GM12872 (cell line): Measurements from ENCODE around the gene LRRC31.

ENCODE experiments used
- TF ChIP-seq, protein P1 (sequence below): IDR thresholded peaks from 3 replicates; pipeline ENCODE4 v1.5.1; 2011; ENCODE audit warnings: low read depth, mild to moderate bottlenecking, low read length, moderate library complexity; ENCODE audit not compliant: insufficient read depth

The LRRC31 gene

GRCh38 chr3:169879845-169880575 is 10.3 kb upstream of the LRRC31 start:
- TF ChIP-seq, protein P1, sequence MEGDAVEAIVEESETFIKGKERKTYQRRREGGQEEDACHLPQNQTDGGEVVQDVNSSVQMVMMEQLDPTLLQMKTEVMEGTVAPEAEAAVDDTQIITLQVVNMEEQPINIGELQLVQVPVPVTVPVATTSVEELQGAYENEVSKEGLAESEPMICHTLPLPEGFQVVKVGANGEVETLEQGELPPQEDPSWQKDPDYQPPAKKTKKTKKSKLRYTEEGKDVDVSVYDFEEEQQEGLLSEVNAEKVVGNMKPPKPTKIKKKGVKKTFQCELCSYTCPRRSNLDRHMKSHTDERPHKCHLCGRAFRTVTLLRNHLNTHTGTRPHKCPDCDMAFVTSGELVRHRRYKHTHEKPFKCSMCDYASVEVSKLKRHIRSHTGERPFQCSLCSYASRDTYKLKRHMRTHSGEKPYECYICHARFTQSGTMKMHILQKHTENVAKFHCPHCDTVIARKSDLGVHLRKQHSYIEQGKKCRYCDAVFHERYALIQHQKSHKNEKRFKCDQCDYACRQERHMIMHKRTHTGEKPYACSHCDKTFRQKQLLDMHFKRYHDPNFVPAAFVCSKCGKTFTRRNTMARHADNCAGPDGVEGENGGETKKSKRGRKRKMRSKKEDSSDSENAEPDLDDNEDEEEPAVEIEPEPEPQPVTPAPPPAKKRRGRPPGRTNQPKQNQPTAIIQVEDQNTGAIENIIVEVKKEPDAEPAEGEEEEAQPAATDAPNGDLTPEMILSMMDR, result no peak

GRCh38 chr3:169879013-169879557 is 9.3 kb upstream of the LRRC31 start:
- TF ChIP-seq, protein P1, result no peak

DNA sequence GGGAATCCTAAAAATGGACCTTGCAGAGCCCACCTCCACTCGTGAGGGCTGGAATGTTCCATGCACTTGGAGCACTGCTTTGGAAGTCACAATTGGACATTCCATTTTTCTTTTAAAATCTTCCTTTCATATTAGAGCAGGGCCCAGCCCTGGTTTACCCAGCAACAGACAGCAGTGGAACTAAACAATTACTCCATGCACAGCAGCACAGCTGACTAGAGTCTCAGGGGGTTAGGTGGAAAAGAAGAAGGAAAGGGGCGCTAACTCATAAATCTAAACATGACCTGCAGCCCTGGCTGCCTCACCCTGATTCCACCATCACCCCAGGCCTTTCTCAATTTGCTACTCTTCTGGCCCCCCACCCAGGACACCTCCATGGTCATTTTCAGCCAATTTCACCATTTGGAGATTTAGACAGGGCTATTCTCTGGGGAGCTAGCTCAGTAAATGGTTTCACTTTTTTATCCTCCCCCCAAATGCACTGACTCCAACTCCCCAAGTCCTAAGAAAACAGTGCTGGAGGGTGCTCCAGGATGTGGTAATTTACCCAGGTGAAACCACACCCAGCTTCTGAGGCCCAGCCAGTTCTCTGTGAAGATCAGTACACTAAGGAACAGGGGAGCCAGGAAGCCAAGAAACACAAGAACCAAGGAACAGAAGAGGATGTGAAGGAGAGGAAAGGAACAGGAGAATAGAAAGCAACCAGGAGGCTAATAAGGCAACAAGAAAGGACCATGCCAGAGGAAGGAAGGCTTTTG is 1.6 kb upstream of the LRRC31 start:
- TF ChIP-seq, protein P1, result no peak

DNA sequence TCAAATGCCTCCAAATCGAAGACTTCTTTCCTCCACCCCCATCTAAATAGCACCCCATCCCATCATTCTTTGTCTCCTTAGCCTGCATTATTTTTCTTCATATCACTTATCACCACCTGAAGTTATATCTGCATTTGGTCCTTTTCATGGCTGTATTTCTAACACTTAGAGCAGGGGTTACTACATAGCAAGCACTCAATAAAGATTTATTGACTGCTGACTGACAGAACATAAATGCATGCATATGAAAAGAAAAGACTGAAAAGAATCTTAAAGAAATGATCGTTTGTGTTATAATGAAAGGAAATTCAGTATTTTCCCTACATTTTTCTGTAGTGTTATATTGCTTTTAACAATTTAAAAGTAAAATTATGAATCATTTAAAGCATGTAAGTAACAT is 1.4 kb downstream of the LRRC31 start:
- TF ChIP-seq, protein P1, result no peak

GRCh38 chr3:169867584-169868210 is 2.0 kb downstream of the LRRC31 start:
- TF ChIP-seq, protein P1, result no peak

DNA sequence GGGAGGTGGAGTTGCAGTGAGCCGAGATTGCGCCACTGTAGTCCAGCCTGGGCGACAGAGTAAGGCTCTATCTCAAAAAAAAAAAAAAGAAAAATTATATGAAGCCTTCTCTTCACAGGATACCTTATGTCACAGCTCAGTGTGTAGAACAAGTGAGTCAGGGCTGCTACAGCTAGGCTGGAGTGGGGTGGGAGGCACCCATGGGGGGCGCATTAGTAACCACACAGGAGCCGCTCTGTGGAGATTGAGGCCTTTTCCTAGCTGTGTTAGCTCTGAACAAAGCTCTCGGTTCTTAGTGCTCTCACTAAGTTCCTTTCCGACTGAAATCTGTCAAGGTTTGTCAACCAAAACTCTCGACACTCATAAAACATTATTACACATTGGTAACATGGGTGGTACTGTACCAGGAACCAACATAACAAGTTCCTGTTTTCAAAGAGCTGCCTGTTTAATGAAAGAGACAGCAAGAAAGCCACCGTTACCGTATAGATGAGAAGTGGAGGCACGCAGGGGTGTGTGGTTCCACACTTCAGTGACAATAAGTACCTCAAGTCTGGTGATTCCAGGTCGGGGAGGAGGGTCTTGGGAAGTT is 4.5 kb downstream of the LRRC31 start:
- TF ChIP-seq, protein P1, result no peak

GRCh38 chr3:169864270-169864669 is 5.5 kb downstream of the LRRC31 start:
- TF ChIP-seq, protein P1, result no peak
